GM18519 (cell line): ENCODE results near the gene ADAMTSL3.
"Not testable (repeated sequence)": the region's sequence is repeated elsewhere in the genome, so short reads cannot be mapped to it uniquely, and the experiment has no call there.

Experiments used
- ATAC-seq: cut with Tn5 transposase; IDR thresholded peaks from one replicate; pipeline ENCODE4 v1.9.1; 2021; ENCODE audit warnings: mild to moderate bottlenecking, moderate library complexity; ENCODE audit not compliant: unreplicated experiment, low FRiP score

ADAMTSL3 gene

GRCh38 chr15:83733691-83734090 is 79.8 kb downstream of the ADAMTSL3 start:
- no peak for ATAC-seq

- ATAC-seq, result no peak
Measured at GRCh38 chr15:83734487-83734886, 80.6 kb downstream of the ADAMTSL3 start.

- no peak for ATAC-seq
Measured at GRCh38 chr15:83739629-83740028, 85.7 kb downstream of the ADAMTSL3 start.

- no peak for ATAC-seq
Measured at GRCh38 chr15:83745771-83746170, 91.8 kb downstream of the ADAMTSL3 start.

DNA sequence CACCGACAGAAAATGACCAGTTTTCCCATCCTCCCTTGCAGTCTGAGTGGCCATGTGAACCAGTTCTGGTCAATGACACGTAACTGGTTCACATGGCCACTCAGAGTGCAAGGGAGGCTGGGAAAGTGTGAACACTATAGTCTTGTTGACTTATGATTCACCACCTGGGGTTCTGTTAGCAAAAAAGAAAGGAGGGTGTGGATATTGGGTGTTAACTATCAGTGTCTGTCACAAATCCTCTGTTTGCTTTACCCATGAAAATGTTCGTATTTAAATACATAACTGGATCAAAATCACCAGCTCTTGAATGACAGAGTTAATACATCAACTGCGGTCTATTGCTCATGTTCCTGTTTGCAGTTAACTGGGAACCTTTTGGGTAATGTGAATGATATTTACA is 92.3 kb downstream of the ADAMTSL3 start:
- no peak for ATAC-seq

DNA sequence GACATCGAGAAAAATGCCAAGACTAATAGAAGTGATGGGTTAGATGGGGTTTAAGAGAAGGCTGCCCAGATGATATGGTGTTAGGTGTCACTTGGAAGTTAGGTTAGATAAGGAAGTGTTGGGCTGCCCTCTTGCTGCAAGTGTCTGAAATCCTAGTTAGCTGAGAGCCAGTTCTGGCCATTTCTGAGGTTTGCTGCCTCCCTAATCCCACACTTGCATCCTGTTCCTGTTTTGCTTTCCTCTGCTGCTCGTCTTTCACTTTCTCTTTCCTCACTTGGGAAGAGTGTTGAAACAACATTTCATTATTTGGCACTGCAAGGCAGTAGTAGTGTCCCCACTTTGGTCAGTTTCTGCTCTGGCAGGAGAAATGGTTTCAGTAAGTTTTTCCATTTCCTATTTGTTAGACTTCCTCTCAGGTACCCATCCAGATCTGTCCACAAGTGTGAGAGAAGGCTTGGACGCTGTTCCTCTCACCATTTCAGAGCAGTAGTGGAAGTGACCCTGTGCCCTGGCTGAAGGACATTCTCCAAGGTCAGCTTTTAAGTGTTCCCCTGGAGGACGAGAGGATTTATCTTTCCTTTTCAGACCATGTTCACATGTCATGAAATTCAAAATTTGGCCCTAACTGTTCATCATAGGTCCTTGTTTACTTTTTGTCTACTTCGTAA is 93.3 kb downstream of the ADAMTSL3 start:
- ATAC-seq, result no peak

GRCh38 chr15:83747718-83748110 is 93.8 kb downstream of the ADAMTSL3 start:
- no peak for ATAC-seq

- no peak for ATAC-seq
Measured at GRCh38 chr15:83753872-83754493, 100.1 kb downstream of the ADAMTSL3 start.

DNA sequence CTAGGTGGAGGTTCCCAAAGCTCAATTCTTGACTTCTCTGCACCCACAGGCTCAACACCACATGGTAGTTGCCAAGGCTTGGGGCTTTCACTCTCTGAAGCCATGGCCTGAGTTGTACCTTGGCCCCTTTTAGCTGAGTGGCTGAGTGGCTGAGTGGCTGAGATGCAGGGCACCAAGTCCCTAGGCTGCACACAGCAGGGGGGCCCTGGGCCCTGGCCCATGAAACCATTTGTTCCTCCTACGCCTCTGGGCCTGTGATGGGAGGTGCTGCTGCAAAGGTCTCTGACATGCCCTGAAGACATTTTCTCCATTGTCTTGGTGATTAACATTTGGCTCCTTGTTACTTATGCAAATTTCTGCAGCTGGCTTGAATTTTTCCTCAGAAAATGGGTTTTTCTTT is 103.4 kb downstream of the ADAMTSL3 start:
- not testable (repeated sequence) for ATAC-seq

DNA sequence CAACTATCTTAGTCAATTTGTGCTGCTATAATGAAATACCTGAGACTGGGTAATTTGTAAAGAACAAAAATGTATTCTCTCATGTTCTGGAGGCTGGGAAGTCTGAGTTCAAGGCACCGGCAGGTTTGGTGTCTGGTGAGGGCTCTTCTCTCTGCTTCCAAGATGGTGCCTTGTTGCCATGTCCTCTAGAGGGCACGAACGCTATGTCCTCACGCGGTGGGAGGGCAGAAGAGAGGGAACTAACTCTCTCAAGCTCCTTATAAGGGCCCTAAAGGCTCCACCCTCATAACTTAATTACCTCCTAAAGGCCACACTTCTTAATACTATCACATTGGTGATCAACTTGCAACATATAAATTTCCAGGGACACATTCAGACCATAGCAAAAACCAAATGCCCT is 108.4 kb downstream of the ADAMTSL3 start:
- no peak for ATAC-seq

DNA sequence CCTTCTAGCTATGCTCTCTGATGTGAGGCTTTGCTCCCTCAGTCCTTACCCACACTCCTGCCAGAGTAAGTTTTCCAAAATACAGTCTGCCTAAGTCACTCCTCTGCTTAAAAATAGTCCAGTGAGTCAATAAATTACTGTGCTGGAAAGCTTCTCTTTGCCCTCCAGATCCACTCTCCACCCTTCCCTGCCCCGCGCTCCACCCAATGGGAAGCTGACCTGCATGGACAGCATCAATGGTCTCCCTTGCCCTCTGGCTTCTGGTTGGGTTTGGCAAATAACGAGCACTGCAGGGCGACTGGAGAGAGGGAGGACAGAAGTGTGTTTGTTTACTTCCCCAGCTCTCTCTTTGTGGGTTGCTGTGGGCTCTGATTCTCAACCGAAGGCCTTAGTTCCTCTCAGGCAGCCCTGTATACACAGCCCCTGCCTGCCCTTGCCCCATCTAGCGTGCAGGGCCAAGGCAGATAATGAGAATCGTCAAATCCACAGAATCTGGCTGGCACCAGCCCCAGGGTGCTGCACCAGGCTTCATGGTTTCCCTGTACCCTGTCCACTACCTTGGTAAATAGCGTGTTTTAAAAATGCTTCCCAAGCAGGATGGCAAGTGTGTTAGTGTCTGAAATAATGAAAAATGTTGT is 110.4 kb downstream of the ADAMTSL3 start:
- no peak for ATAC-seq

GRCh38 chr15:83766339-83766738 is 112.4 kb downstream of the ADAMTSL3 start:
- ATAC-seq, result no peak

- no peak for ATAC-seq
Measured at GRCh38 chr15:83767741-83768140, 113.8 kb downstream of the ADAMTSL3 start.

GRCh38 chr15:83769411-83769999 is 115.6 kb downstream of the ADAMTSL3 start:
- ATAC-seq, result no peak

- no peak for ATAC-seq
Measured at GRCh38 chr15:83775738-83776137, 121.8 kb downstream of the ADAMTSL3 start.

- ATAC-seq, result no peak
Measured at GRCh38 chr15:83776986-83777385, 123.1 kb downstream of the ADAMTSL3 start.

GRCh38 chr15:83783227-83783626 is 129.3 kb downstream of the ADAMTSL3 start:
- no peak for ATAC-seq

- no peak for ATAC-seq
Measured at GRCh38 chr15:83784975-83785374, 131.1 kb downstream of the ADAMTSL3 start.

GRCh38 chr15:83786336-83786735 is 132.4 kb downstream of the ADAMTSL3 start:
- no peak for ATAC-seq

GRCh38 chr15:83793069-83793468 is 139.1 kb downstream of the ADAMTSL3 start:
- no peak for ATAC-seq

DNA sequence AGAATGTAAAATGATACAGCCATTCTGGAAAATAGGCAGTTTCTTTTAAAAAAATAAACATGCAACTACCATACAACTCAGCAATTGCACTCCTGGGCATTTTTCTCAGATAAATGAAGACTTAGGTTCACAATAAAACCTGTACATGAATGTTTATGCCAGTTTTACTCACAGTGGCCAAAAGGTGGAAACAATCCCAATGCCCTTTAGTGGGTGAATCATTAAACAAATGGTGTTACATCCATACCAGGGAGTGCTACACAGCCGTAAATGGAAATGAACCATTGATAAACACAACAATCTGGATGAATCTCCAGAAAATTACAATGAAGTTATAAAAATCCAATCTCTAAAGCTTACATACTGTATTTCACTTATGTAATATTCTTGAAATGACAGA is 140.3 kb downstream of the ADAMTSL3 start:
- ATAC-seq, result no peak

DNA sequence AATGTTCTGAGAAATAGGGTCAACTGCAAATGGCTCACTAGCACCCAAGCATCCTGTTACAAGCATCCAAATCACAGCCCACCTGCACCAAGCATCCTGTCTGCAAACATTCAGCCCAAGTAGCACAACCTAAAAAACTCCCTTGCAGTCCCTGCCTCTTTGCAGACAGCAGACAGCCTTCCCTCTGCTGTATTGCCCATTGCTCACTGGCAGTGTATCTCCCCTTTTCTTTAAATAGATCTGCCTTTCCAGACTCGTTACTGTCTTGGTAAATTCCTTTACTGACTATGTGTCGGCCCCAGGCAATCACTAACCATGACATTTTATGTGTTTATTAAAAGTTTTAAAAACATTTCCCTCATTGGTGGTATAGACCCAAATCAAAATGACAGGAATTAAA is 155.4 kb downstream of the ADAMTSL3 start:
- ATAC-seq, result no peak
